ENCODE data around the gene ZBTB45. TPM values are rescaled to one million over a fixed set of nuclear protein-coding genes. Genes with fewer than 3 reads are reported as not detected.

ZBTB45 gene
- total RNA-seq, 2 experiments from 2014 or later, result 5.7 to 6.3 TPM

- no peaks in the 10 kb centered on the region for H3K9me3 ChIP-seq (ENCODE audit: control insufficient read depth in 1 of 2, insufficient read depth in 1 of 2, low read length in 2 of 2)
- POLR2A ChIA-PET, result no interaction called here
- no peak overlapping the region for H3K4me3 ChIP-seq (ENCODE audit: low read length)
- Mint-ChIP-seq H3K36me3 (ENCODE audit: low read depth) (no peaks in the 10 kb centered on the region), H3K9me3 (no peaks in the 10 kb centered on the region), H3K27me3 (no peaks in the 10 kb centered on the region), H3K4me1 (ENCODE audit: low read depth) (no peaks in the 10 kb centered on the region), H3K4me3 (no peak overlapping the region), H3K27ac (no peak overlapping the region)
- no peak overlapping the region for H3K27ac ChIP-seq (ENCODE audit: low read depth in 1 of 2, low read length in 2 of 2)
- CTCF ChIA-PET, result no interaction called here
- ATAC-seq (ENCODE audit: poor library complexity) (no peak), DNase-seq (no peak)
- TF ChIP-seq CTCF (IDR thresholded peaks at IDR 0.05), result no peak
- H3K36me3 ChIP-seq (ENCODE audit: insufficient read depth, low read length), result peaks cover 3% of the 10 kb centered on the region
- no peaks in the 10 kb centered on the region for H3K4me1 ChIP-seq (ENCODE audit: insufficient read depth, low read length)
- intact Hi-C loops (cut with DNase I, micrococcal nuclease), result no loop called here
- no peaks in the 10 kb centered on the region for H3K27me3 ChIP-seq (ENCODE audit: control insufficient read depth in 1 of 2, insufficient read depth in 2 of 2, low read length in 2 of 2)
Observed at GRCh38 chr19:58482372-58482771, 37.2 kb downstream of the ZBTB45 start.

DNA sequence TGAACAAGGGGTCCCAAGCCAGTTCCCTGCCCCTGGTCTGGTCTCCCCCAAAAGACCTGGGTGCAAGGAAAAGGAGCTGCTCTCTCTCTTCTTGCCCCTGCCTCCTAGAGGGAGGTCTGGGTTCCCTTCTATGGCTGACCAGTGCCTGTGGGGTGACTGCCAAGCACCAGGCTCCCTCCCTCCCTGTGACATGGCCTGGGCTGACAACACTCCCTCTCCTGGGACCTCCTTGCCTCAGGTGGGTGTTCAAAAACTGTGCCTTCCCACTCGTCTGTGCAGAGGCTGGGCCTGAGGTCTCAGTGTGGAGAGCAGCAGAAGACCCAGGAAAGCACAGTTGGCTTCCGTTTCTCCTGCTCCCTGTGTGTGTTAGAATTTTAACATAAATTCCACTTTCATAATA, 38.8 kb downstream of the ZBTB45 start:
- no peaks in the 10 kb centered on the region for H3K9me3 Mint-ChIP-seq
- Histone ChIP-seq H3K27me3 (ENCODE audit: control insufficient read depth in 1 of 2, insufficient read depth in 2 of 2, low read length in 2 of 2) (no peaks in the 10 kb centered on the region), H3K27ac (ENCODE audit: low read depth in 1 of 2, low read length in 2 of 2) (no peak overlapping the region), H3K36me3 (ENCODE audit: insufficient read depth, low read length) (peaks cover 3% of the 10 kb centered on the region), H3K4me1 (ENCODE audit: insufficient read depth, low read length) (peaks cover 12% of the 10 kb centered on the region), H3K4me3 (ENCODE audit: low read length) (no peak overlapping the region), H3K9me3 (ENCODE audit: control insufficient read depth in 1 of 2, insufficient read depth in 1 of 2, low read length in 2 of 2) (no peaks in the 10 kb centered on the region)
- POLR2A ChIA-PET, result no interaction called here
- TF ChIP-seq CTCF (IDR thresholded peaks at IDR 0.05), result no peak
- CTCF ChIA-PET, result interaction anchor here (1.9 kb wide), 1 partner anchor 39 kb away, joined by 5 read pairs; the partner anchor contains the start of gene ZBTB45
- intact Hi-C loops (cut with DNase I, micrococcal nuclease), result no loop called here
- H3K4me1 Mint-ChIP-seq (ENCODE audit: low read depth), result peaks cover 8% of the 10 kb centered on the region
- no peak for DNase-seq
- peak overlapping the region; percentile 25 for H3K4me3 Mint-ChIP-seq
- ATAC-seq (ENCODE audit: poor library complexity), result no peak
- H3K36me3 Mint-ChIP-seq (ENCODE audit: low read depth), result peaks cover 5% of the 10 kb centered on the region
- H3K27me3 Mint-ChIP-seq, result no peaks in the 10 kb centered on the region
- H3K27ac Mint-ChIP-seq, result no peak overlapping the region

GRCh38 chr19:58480481-58480830, 39.2 kb downstream of the ZBTB45 start:
- peaks cover 3% of the 10 kb centered on the region for H3K36me3 ChIP-seq (ENCODE audit: insufficient read depth, low read length)
- Mint-ChIP-seq H3K4me3 (no peak overlapping the region), H3K9me3 (no peaks in the 10 kb centered on the region), H3K4me1 (ENCODE audit: low read depth) (peaks cover 12% of the 10 kb centered on the region), H3K27me3 (no peaks in the 10 kb centered on the region), H3K36me3 (ENCODE audit: low read depth) (peaks cover 5% of the 10 kb centered on the region), H3K27ac (no peak overlapping the region)
- no peak for ATAC-seq (ENCODE audit: poor library complexity)
- TF ChIP-seq CTCF (IDR thresholded peaks at IDR 0.05), result no peak
- CTCF ChIA-PET, result interaction anchor here (1.9 kb wide), 1 partner anchor 39 kb away, joined by 5 read pairs; the partner anchor contains the start of gene ZBTB45
- no peaks in the 10 kb centered on the region for H3K9me3 ChIP-seq (ENCODE audit: control insufficient read depth in 1 of 2, insufficient read depth in 1 of 2, low read length in 2 of 2)
- H3K27me3 ChIP-seq (ENCODE audit: control insufficient read depth in 1 of 2, insufficient read depth in 2 of 2, low read length in 2 of 2), result no peaks in the 10 kb centered on the region
- no peak overlapping the region for H3K4me3 ChIP-seq (ENCODE audit: low read length)
- DNase-seq, result no peak
- intact Hi-C loops (cut with DNase I, micrococcal nuclease), result no loop called here
- H3K27ac ChIP-seq (ENCODE audit: low read depth in 1 of 2, low read length in 2 of 2), result no peak overlapping the region
- POLR2A ChIA-PET, result no interaction called here
- peaks cover 14% of the 10 kb centered on the region for H3K4me1 ChIP-seq (ENCODE audit: insufficient read depth, low read length)
